CD1c-positive myeloid dendritic cell (primary cell): ENCODE data around the gene COX6B1.
"Not testable (repeated sequence)": the region's sequence is repeated elsewhere in the genome, so short reads cannot be mapped to it uniquely, and the experiment has no call there.

Source experiments
- DNase-seq: peaks from one replicate; pipeline ENCODE4 v3.0.0-alpha.2; 2016; ENCODE audit errors: extremely low spot score

Gene COX6B1, protein sequence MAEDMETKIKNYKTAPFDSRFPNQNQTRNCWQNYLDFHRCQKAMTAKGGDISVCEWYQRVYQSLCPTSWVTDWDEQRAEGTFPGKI

DNA sequence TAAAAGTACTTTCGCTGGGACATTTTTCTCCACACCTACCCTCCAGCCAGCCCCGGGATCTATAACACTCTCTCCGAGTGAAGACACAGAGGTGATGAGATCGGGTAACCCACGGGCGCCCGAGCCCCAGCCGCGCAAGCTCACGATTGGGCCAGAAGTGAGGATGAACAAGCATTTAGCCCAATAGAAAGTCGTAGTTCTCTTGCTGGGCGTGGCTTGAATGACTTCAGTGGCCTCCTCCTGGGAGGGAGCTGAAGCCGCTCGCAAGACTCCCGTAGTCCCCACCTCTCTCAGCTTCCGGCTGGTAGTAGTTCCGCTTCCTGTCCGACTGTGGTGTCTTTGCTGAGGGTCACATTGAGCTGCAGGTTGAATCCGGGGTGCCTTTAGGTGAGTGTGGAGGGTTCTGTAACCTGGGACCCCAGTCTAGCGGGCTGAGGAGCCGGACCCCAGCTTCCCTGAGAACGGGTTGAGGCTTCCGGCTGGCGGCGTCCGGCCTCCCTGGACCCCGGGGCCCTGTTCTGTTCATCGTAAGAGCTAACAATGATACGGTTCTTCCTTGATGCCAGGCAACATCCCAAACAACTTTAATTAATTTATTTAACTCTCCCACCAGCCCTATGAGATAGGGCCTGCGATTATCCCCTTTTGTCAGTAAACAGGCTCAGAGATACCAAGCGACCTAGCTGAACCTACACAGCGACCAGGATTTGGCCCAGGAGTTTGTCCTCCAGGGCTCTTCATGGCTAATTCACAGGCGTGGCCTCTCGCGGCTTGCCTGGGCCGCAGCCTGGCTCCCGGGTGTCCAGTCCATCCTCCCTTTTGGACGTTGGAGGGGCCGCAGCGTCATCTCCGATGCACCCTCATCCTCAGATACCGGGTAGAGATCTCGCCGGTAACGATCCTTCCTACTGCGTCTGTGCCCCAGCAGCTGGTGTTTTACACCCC lies at the start of gene COX6B1:
TSS of gene COX6B1 (plus strand) at position 307 of the 945 bp plus-strand sequence. CDS start 2,921 bp downstream, outside the sequence.
- DNase-seq: peak; percentile 98

DNA sequence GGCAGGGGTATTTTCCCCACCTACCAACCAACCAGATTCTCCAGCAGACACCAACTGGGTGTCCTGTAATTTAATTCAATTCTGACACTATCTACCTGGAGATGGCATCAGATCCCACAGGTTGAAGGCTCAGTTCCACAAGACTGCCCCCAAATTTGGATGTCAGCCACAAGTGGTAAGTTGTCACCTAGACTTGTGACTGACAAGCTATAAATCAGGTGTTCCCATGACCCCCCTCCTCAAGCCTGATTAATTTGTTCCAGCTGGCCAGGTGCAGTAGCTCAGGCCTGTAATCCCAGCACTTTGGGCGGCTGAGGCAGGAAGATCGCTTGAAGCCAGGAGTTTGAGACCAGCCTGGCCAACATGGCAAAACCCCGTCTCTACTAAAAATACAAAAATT lies 46.2 kb upstream of the COX6B1 start:
- no peak for DNase-seq

DNA sequence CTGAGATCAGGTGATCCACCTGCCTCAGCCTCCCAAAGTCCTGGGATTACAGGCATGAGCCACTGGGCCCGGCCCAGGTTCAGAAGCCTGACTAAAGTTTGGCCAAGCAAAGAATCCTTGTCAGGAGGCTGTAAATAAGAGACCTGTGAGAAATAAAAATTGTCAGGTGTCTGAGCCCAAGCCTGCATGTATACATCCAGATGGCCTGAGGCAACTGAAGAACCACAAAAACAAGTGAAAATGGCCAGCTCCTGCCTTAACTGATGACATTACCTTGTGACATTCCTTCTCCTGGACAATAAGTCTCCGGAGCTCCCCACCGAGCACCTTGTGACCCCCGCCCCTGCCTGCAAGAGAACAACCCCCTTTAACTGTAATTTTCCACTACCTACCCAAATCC lies 43.7 kb upstream of the COX6B1 start:
- not testable (repeated sequence) for DNase-seq

DNA sequence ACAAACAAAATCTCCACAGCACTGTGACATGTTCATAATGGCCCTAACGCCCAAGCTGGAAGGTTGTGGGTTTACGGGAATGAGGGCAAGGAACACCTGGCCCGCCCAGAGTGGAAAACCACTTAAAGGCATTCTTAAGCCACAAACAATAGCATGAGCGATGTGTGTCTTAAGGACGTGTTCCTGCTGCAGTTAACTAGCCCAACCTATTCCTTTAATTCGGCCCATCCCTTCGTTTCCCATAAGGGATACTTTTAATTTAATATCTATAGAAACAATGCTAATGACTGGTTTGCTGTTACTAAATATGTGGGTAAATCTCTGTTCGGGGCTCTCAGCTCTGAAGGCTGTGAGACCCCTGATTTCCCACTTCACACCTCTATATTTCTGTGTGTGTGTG lies 41.0 kb upstream of the COX6B1 start:
- DNase-seq: not testable (repeated sequence)

DNA sequence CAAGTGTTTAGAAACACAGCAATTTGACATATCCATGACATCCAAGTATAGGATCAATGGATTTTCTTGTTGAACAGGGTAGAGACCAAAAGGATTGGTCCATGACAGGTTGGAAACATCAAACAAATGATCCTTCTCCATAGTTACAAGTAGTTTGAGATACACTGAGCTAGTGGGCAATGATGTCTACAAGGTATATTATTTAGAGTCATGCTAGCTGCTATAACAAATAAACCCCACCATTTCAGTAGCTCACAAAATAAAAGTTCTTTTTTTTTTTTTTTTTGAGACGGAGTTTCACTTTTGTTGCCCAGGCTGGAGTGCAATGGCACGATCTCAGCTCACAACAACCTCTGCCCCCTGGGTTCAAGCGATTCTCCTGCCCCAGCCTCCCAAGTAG lies 40.5 kb upstream of the COX6B1 start:
- no peak for DNase-seq

DNA sequence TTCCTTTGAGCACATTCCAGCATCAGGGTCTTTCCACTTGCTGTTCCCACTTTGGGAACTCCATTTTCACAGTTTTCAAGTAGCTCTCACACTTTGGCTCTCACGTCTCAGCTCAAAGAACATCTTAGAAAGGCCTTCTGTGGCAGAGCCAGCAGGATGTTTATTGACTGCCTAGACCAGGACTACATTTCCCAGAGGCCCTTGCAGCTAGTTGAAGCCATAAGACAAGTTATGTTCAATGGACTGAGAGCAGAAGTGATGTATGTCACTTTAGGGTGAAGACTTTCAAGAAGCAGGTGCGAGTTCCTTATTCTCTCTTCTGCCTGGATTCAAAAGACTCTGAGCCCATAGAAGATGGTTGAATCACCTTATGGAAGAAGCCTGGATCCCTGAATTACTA lies 39.9 kb upstream of the COX6B1 start:
- peak; percentile 29 for DNase-seq

DNA sequence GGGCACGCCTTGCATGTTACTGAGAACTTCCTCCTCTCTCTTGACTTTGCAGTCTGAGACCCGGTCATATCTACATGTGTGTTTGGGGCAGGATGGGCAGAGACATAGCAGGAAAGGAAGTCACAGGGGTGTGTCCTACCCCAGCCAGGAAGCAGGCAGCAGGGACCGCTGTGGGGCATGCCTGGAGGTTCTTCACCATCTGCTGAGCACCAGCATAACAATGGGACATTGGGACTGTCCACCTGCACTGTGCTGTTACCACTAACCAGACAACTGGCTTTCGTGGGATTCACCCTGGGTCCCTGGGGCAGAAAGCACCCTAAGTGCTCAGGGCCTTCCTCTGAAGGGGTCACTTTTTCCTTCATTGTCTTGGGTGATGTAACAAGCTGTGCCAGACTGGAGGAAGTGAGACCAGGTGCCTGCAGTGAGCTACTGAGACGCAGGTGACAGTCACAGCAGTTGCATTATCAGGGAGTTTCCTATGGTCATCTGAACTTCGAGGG lies 38.2 kb upstream of the COX6B1 start:
- peak; percentile 31 for DNase-seq

DNA sequence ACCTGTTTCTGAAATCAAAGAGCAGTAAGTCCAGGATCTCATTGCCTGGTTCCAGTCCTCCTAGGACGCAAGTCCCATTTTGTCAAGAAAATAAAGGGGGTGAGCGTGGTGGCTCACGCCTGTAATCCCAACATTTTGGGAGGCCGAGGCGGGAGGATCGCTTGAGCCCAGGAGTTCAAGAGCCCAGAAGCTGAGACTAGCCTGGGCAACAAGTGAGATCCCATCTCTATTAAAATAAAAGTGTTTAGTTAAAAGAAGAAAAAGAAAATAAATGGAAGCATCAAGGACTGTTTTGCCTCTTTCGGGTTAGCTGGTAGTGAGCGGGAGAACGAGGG lies 35.9 kb upstream of the COX6B1 start:
- DNase-seq: no peak

DNA sequence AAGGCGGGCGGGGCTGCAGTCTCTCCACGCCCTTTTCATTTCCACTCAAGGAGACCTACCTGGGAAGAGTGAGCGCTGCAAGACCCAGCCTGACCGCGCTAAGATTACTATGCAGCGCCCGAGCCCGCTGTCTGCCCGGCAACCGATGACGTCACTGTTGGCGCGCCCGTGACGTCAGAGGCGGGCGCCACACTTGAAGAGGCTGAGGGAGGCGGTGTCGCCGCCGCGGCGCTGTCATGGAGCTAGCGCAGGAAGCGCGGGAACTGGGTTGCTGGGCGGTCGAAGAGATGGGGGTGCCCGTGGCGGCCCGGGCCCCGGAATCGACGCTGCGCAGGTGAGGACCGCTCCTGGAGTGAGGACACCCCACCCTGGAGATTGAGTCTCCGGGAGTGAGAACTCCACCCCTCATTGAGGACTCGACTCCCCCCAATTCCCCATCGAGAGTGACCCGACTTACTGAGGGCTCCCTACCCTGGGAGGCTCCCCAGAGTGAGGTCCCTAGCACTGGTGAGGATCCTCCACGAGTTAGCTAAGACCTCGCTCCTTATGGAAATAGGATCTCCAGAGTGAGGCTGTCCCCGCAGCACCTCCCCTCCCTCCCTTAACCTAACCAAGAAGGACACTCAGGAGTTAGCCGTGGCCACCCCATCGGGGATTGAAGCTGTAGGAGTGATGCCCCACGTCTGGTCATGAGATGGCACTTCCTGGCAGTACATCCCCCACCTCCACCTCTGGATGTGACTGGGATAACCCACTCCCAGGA lies 35.4 kb upstream of the COX6B1 start, which contains the start of gene HAUS5:
TSS of gene HAUS5 (plus strand) at position 177 of the 763 bp plus-strand sequence. CDS start at position 237, 60 bp downstream.
- DNase-seq: peak; percentile 98

DNA sequence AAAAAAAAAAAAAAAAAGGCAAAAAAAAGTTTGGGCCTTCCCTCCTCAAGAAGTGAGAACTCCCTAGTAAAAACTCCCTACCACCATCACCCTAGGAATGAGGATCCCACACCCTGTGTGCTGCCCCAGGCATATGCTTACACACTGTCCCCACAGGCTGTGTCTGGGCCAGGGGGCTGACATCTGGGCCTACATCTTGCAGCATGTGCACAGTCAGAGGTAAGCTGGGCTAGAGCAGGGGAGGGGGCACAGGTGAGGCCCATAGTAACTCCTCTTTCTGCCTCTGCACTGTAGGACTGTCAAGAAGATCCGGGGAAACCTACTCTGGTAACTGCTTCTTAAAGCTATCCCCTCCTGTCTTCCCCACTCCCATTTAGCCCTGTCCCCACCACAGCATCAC lies 34.5 kb upstream of the COX6B1 start:
- no peak for DNase-seq

DNA sequence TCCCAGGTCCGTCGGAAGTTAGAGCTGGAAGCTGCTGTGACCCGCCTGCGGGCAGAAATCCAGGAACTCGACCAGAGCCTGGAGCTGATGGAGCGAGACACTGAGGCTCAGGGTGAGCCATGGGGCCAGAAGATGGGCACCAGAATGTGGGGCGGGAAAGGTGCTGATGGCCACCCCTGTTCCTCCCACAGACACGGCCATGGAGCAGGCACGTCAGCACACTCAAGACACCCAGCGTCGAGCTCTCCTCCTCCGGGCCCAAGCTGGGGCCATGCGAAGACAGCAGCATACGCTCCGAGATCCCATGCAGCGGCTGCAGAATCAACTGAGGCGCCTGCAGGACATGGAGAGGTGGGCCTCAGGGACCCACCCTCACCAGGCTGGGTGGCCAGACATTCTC lies 33.1 kb upstream of the COX6B1 start:
- DNase-seq: no peak

DNA sequence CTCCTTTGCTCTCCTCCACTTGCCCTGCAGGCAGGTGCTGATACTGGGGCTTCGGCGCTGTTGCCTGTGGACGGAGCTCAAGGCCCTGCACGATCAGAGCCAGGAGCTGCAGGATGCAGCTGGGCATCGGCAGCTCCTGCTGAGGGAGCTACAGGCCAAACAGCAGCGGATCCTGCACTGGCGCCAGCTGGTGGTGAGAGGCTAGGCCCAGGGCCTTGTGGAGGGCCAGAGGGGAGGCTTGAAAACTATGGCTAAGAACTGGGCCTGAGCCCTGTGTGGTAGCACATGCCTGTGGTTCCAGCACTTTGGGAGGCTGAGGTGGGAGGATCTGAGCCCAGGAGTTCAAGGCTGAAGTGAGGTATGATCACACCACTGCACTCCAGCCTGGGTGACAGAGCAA lies 29.3 kb upstream of the COX6B1 start:
- DNase-seq: no peak

DNA sequence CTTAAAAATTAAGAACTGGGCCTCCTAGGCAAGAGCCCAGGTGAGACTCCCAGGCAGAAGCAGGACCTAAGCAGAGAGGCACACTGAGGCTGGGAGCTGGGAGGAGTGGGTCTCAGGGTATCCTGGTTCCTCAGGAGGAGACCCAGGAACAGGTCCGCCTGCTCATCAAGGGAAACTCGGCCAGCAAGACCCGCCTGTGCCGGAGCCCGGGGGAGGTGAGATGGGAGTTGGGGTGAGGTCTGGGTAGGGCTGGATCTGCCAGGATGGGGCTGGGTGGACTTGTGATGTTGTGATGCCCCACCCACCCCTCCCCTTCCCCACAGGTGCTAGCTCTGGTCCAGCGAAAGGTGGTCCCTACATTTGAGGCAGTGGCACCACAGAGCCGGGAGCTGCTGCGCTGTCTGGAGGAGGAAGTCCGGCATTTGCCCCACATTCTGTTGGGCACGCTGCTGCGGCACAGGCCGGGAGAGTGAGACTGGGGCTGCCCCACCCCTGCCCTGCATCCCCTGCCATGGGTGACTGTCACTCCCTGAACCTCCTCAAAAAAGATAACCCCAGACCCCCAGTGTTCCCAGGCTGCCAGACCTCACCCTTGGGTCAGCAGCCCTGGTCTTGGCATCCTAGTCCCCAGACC lies 28.7 kb upstream of the COX6B1 start:
- no peak for DNase-seq

DNA sequence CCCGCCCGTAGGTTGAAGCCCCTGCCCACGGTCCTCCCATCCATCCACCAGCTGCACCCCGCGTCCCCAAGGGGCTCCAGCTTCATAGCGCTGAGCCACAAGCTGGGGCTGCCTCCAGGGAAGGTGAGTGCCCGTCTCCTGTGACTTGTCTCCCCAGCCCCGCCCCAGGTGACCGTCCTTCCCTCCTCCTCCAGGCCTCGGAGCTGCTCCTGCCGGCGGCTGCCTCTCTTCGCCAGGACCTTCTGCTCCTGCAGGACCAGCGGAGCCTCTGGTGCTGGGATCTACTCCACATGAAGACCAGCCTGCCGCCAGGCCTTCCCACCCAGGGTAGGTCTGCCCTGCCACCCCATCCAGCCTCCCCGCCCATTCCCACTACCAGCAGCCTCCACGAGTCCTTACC lies 28.1 kb upstream of the COX6B1 start:
- no peak for DNase-seq

DNA sequence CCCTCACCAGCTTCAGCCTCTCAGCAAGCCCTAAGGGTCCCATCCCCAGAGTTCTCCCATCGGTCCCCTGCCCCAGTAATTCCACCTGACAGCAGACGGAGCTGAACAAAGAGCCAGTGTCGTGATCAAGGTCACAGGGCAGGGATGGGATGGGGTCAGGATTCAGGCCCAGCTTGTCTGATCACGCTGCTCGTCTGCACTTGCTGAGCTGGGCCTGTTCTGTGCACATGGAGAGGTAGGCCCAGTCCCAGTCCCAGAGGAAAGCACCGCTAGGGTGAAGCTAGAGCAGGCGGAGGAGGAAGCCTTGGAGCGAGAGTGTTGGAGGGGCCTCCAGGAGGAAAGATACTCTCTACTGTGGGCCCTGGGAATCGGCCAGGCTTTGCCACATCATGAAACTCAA lies 26.4 kb upstream of the COX6B1 start:
- no peak for DNase-seq

DNA sequence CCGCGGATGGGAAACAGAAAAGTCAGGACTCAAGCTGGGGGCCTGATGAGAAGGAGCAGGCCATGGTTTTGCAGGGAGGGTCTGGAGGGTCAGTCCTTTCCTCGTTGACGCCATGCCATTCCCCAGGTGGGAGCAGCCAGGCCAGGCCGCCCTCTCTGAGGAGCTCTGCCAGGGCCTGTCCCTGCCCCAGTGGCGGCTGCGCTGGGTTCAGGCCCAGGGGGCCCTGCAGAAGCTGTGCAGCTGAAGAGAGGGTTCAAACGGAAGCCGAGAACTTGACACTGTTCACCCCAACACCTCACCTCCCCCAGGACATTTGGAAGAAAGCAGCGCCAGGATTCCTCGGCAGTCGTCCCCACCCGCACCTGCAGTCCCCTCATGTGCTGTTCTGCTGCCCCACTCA lies 25.4 kb upstream of the COX6B1 start:
- DNase-seq: no peak

DNA sequence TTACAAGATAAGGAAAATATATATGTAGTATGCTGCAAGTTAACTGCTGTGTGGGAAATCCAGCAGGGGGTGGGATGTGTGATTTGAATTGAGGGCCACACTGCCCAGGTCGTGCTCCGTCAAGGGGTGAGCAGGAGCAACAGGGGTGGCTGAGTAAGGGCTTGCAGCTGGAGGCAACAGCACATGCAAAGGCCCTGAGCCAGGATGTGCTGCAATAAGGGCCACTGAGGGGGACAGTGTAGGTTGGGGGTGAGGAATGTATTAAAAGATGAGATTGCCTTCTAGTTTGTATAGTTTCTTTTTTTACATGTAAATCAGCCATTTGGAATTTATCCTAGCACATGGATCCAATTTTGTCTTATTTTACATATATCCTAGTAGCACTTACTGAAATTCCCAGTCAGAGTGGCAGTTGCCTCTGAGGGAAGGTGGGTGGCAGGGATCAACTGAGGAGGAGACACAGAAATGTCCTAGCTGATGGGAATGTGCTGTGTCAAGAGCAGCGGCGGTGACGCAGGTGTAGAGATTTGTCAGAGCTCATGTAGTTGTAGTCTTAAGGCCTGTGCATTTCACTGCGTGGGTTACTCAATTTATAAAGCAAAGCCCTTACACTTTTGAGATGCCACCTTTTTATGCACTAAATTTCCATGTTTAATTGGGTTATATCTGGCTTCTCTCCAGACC lies 24.7 kb upstream of the COX6B1 start:
- no peak for DNase-seq

DNA sequence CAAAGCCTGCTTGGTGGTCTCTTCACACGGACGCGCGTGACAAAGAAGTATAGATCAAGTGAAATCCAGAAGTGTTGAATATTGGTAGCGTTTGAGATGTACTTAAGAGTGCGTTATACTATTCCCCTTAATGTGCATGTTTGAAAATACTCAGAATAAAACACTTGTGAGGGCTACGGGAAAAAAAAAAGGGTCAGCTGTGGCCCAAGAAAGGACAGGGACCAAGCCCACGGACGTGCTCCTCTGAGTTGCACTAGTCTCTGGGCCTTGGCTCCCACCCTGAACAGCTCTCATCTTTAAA lies 19.9 kb upstream of the COX6B1 start:
- no peak for DNase-seq

DNA sequence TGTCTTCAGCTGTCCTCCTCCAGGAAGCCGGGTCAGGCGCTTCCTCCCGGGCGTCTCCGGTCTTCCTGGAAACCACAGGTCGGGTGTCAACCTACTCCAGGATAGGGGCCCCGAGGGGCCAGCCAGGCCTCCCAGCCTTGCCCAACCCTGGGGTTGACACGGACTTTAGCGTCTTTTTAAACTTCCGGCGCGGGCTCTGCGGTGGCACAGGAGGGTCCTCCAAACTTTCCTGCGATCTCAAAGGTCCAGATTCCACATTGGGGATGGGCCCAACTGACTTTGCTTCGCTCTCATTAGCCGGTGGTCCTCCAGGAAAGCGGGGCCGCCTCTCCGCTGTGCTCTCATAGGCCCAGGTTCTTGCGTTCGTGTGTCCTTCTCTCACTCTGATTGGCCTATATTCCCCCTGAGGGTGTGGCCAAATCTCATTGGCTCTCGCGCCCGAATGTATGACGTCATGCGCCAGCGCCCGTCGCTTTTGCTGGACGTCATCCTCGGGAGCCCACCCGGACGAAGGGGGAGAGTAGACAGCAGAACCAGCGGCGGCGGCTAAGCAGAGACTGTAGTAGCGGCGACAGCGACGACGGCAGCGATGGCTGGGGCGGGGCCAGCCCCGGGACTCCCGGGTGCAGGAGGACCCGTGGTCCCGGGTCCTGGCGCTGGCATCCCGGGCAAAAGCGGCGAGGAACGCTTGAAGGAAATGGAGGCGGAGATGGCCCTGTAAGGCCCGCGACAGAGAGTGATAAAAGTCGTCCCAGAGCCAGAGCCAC lies 19.4 kb upstream of the COX6B1 start, which contains the start of gene RBM42:
TSS of gene RBM42 (plus strand) at position 472 of the 767 bp plus-strand sequence. CDS start at position 590, 118 bp downstream.
- peak; percentile 98 for DNase-seq

DNA sequence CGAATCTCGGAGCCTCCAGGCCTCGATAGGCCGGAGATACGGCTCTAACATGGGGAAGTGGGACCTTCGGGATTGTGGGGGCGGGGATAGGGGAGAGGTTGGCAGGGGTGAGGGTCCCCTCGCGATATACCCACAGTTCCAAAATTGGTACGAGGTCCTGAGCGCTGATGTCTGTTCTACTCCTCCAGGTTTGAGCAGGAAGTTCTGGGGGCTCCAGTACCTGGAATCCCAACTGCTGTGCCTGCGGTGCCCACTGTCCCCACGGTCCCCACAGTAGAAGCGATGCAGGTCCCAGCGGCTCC lies 18.8 kb upstream of the COX6B1 start:
- DNase-seq: no peak
